Urinary bladder (tissue), 4 donors: ENCODE measurements around the gene ZNF469. TPM values are rescaled to one million over a fixed set of nuclear protein-coding genes. Genes with fewer than 3 reads are reported as not detected.

Experiments used
- DNase-seq: peaks from one replicate; pipeline ENCODE4 v3.0.0-alpha.2; 2015; ENCODE audit errors: extremely low spot score
- H3K27ac ChIP-seq: one replicate; pipeline ENCODE4 v1.5.1; 2013; ENCODE audit warnings: low read depth, mild to moderate bottlenecking, moderate library complexity
- H3K36me3 ChIP-seq: one replicate; pipeline ENCODE4 v1.6.1; 2013; ENCODE audit warnings: mild to moderate bottlenecking, moderate library complexity; ENCODE audit not compliant: insufficient read depth
- H3K4me1 ChIP-seq: one replicate; pipeline ENCODE4 v1.6.1; 2013; ENCODE audit warnings: mild to moderate bottlenecking, moderate library complexity; ENCODE audit not compliant: insufficient read depth
- H3K4me3 ChIP-seq: one replicate; pipeline ENCODE4 v1.5.1; 2013; ENCODE audit warnings: low read depth, low read length
- WGBS: extraction: QIAGEN DNeasy Blood & Tissue Kit; methylation state at CpG from one replicate; pipeline ENCODE4 v1.1.7; 2013; 5-methylcytosine and 5-hydroxymethylcytosine counted together
- polyA plus RNA-seq: library from polyadenylated mRNA; stranded (reverse); fragments of 200-250 nt; gene quantifications from one replicate; pipeline ENCODE4 v1.2.3, GENCODE V29; 2013
- total RNA-seq: library from RNA; depleted of rRNA; stranded (reverse); fragments of >200 nt; gene quantifications from one replicate; pipeline ENCODE4 v1.2.3, GENCODE V29; 2014
- donor health status: healthy with polysubstance abuse.
- donor health status: healthy.

Gene ZNF469
- total and polyA plus RNA-seq, 2 donors = 1.3 to 9.5 TPM

GRCh38 chr16:88373927-88374492 is 8.7 kb upstream of the ZNF469 start:
- DNase-seq = no peak
- Histone ChIP-seq H3K27ac (no peak overlapping the region), H3K4me3 (no peak overlapping the region), H3K4me1 (no peaks in the 10 kb centered on the region), H3K36me3 (no peaks in the 10 kb centered on the region)
- 86% methylated on average over 5 of the region's 5 CpGs for WGBS

DNA sequence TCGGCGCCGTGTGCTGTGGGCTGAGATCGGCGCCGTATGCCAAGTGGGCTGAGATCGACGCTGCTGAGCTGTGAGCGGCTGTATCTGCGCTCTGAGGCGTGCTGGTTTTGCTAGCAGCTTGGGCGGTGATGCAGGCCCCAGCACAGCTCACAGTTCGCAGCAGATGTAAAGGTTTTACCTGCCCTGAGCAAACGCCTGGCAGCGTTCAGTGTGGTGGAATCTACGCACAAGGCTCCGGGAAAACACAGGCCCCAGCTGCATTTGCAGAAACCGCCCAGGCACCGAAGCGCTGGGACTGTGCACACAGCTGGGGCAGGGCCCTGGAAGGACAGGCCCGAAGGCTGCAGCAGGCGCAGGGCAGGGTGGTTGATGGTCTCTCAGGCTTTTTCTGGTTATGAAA is 8.0 kb upstream of the ZNF469 start:
- no peaks in the 10 kb centered on the region for H3K4me1 ChIP-seq
- no peak overlapping the region for H3K4me3 ChIP-seq
- no peak for DNase-seq
- no peaks in the 10 kb centered on the region for H3K36me3 ChIP-seq
- H3K27ac ChIP-seq = no peak overlapping the region
- 93% methylated on average over 22 of the region's 22 CpGs for WGBS

GRCh38 chr16:88375236-88375975 is 7.4 kb upstream of the ZNF469 start:
- Histone ChIP-seq H3K36me3 (no peaks in the 10 kb centered on the region), H3K4me1 (no peaks in the 10 kb centered on the region), H3K27ac (no peak overlapping the region), H3K4me3 (no peak overlapping the region)
- 86% methylated on average over 24 of the region's 24 CpGs for WGBS
- DNase-seq = no peak

GRCh38 chr16:88375996-88376834 is 6.5 kb upstream of the ZNF469 start:
- no peaks in the 10 kb centered on the region for H3K36me3 ChIP-seq
- DNase-seq = no peak
- H3K4me3 ChIP-seq = no peak overlapping the region
- H3K27ac ChIP-seq = no peak overlapping the region
- no peaks in the 10 kb centered on the region for H3K4me1 ChIP-seq
- 82% methylated on average over 50 of the region's 50 CpGs for WGBS

- H3K27ac ChIP-seq = no peak overlapping the region
- H3K36me3 ChIP-seq = no peaks in the 10 kb centered on the region
- no peaks in the 10 kb centered on the region for H3K4me1 ChIP-seq
- DNase-seq = no peak
- 83% methylated on average over 30 of the region's 30 CpGs for WGBS
- H3K4me3 ChIP-seq = no peak overlapping the region
Observed at GRCh38 chr16:88376835-88377726, 5.7 kb upstream of the ZNF469 start.

GRCh38 chr16:88377961-88378360 is 4.8 kb upstream of the ZNF469 start:
- no peak for DNase-seq
- Histone ChIP-seq H3K36me3 (no peaks in the 10 kb centered on the region), H3K27ac (no peak overlapping the region), H3K4me3 (no peak overlapping the region), H3K4me1 (no peaks in the 10 kb centered on the region)
- 94% methylated on average over 12 of the region's 12 CpGs for WGBS

DNA sequence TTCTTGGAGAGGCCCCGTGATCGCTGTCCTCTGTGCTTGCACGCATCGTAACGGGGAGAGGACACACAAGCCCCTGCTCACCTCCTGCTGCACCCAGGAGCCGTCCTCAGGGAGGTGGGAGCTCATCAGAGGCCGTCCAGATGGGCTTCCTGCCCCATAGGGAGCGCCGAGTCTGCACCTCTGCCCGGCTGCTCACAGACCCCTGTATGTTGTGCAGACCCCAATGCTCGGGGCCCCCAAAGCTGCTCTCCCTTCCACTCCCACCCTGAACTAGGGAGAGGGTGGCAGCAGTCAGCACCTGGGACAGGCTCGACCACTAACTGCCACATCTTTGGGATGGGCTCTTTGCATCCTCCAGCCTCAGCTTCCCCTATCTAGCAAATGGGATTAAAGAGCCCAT is 4.4 kb upstream of the ZNF469 start:
- Histone ChIP-seq H3K36me3 (no peaks in the 10 kb centered on the region), H3K4me3 (no peak overlapping the region), H3K4me1 (no peaks in the 10 kb centered on the region), H3K27ac (no peak overlapping the region)
- 92% methylated on average over 12 of the region's 12 CpGs for WGBS
- no peak for DNase-seq

DNA sequence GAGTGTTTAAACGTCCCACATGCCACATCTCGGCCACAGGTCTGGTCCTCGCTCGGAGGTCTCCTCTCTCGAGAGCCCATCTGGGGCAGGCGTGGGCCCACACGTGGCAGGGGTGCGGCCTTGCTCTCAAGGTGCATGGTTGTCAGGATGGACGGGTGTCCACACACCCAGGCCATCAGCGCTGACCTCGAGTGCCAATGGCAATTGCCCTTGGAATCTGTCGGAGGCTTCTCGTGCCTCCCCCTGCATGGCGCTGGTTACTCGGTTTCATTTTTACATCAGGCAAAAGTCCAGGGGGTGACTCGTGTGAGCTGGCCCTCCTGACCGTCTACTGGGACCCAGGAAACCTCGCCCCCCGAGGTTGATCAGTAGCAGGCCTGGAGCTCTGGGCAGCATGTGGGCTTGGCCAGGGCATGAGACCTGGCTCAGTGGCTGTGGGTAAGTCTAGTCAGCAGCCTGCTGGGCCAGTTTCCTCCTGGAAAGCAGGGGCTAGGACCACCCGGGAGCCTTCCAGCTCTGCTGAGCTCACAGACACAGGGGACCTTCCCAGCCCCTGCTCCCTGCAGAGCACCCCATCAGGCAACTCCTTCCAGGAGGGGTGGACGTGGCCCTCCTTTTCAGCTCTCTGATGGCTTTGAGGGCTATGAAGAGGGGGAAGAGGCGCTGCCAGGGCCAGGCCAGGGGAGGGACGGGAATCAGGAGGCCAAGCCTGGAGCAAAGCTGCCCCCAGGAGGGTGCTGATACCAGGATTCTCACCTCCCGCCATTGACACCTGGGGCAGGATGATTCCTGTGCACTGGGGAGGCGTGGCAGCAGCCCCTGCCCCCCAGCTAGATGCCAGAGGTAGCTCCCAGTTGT is 3.7 kb upstream of the ZNF469 start:
- no peak for DNase-seq
- Histone ChIP-seq H3K4me3 (no peak overlapping the region), H3K27ac (no peak overlapping the region), H3K4me1 (no peaks in the 10 kb centered on the region), H3K36me3 (no peaks in the 10 kb centered on the region)
- WGBS = 91% methylated on average over 25 of the region's 25 CpGs

GRCh38 chr16:88379694-88380040 is 3.1 kb upstream of the ZNF469 start:
- no peaks in the 10 kb centered on the region for H3K36me3 ChIP-seq
- H3K4me3 ChIP-seq = no peak overlapping the region
- WGBS = 93% methylated on average over 8 of the region's 8 CpGs
- no peak overlapping the region for H3K27ac ChIP-seq
- no peak for DNase-seq
- H3K4me1 ChIP-seq = no peaks in the 10 kb centered on the region

- no peak for DNase-seq
- no peak overlapping the region for H3K4me3 ChIP-seq
- WGBS = 96% methylated on average over 7 of the region's 7 CpGs
- H3K36me3 ChIP-seq = no peaks in the 10 kb centered on the region
- H3K27ac ChIP-seq = no peak overlapping the region
- no peaks in the 10 kb centered on the region for H3K4me1 ChIP-seq
Observed at GRCh38 chr16:88380099-88380498, 2.7 kb upstream of the ZNF469 start.

DNA sequence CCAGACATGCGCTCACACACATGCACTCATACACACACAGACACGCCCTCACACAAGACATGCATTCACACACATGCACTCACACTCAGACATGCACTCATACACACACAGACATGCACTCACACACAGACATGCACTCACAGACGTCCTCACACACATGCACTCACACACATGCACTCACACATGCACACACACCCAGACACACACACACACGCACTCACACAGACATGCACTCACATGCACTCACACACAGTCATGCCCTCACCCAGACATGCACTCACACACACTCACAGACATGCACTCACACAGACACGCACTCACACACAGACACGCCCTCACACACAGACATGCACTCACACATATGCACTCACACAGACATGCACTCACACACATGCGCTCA is 2.1 kb upstream of the ZNF469 start:
- H3K27ac ChIP-seq = no peak overlapping the region
- no peak overlapping the region for H3K4me3 ChIP-seq
- no peaks in the 10 kb centered on the region for H3K36me3 ChIP-seq
- WGBS = 88% methylated on average over 7 of the region's 7 CpGs
- H3K4me1 ChIP-seq = no peaks in the 10 kb centered on the region
- no peak for DNase-seq

GRCh38 chr16:88381820-88382451 is 823 bp upstream of the ZNF469 start:
- H3K4me1 ChIP-seq = no peaks in the 10 kb centered on the region
- H3K27ac ChIP-seq = no peak overlapping the region
- H3K36me3 ChIP-seq = no peaks in the 10 kb centered on the region
- DNase-seq = no peak
- 89% methylated on average over 21 of the region's 21 CpGs for WGBS
- no peak overlapping the region for H3K4me3 ChIP-seq
